ENCODE results near the gene RCBTB2.

Gene RCBTB2

DNA sequence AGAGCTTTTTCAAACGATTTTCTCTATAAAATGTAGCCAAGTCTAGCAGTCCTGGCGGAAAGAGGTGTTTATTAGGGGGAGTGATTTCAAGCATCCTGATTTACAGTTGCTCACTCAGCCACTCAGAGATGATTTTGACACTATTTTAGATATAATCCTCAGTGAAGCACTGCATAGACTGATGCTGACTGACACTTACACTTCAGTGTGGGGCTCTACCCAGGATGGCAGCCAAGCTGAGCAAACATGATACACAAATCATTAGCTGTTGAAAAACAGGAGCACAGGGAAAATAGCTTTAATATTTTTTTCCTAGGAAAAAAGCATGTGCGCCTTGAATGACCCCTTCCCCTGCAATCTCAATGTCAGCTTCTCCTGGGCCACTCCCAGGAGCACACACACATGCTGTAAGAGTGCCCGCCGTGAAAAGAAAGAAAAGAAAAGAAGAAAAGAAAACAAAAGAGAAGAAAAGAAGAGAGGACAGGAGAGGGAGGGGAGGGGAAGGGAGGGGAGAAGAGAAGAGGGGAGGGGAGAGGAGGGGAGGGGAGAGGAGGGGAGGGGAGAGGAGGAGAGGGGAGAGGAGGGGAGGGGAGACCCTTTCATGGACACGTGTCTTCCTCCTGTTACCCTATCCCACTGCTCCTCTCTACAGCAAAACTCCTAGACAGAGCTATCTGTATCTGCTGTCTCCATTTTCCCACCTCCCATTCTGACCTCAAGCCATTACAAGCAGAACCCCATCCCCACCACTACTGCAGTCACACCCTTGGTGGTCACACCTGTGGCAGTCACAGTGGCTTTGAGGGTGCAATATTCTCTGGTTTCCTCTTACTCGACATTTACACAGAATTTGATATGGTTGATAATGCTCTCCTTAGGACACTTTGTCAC lies 36.4 kb downstream of the RCBTB2 start:
- ChIA-PET POLR2A (no interaction called here), CTCF (interaction anchor here (0.9 to 2.0 kb wide), 2 partner anchors 9 to 21 kb away, joined by 3 to 8 read pairs; no protein-coding TSS in a partner anchor)
- H3K36me3 ChIP-seq (ENCODE audit: control insufficient read depth in 4 of 4, insufficient read depth in 4 of 4, low read length in 3 of 4) = no peaks in the 10 kb centered on the region
- no peak overlapping the region for H3K4me3 ChIP-seq (ENCODE audit: control insufficient read depth in 1 of 7, extremely low read depth in 1 of 7, insufficient read depth in 4 of 7, low read depth in 2 of 7, low read length in 6 of 7)
- H3K27me3 ChIP-seq (replicated peaks in 2 of 5; ENCODE audit: control insufficient read depth in 4 of 5, insufficient read depth in 5 of 5, low read length in 4 of 5) = peaks cover 0 to 4% (median 0%) of the 10 kb centered on the region in 5 experiments
- peaks cover 26 to 91% (median 44%) of the 10 kb centered on the region in 4 experiments for H3K4me1 ChIP-seq (ENCODE audit: control extremely low read depth in 1 of 4, control insufficient read depth in 4 of 4, insufficient read depth in 4 of 4, low read length in 3 of 4)
- no peak overlapping the region for H3K27ac ChIP-seq (ENCODE audit: insufficient read depth in 1 of 2, low read depth in 1 of 2, low read length in 2 of 2, poor library complexity in 1 of 2, severe bottlenecking in 2 of 2)
- peak in 2 of 3 donors; percentile 29 to 45 for DNase-seq
- 94% methylated on average over 2 of the region's 7 CpGs for WGBS (ENCODE audit: insufficient coverage)
- H3K9me3 ChIP-seq (ENCODE audit: control extremely low read depth in 1 of 5, control insufficient read depth in 4 of 5, insufficient read depth in 2 of 5, low read depth in 1 of 5, low read length in 4 of 5) = no peaks in the 10 kb centered on the region

GRCh38 chr13:48494874-48495273 lies 38.0 kb downstream of the RCBTB2 start:
- peaks cover 0 to 4% (median 0%) of the 10 kb centered on the region in 5 experiments for H3K27me3 ChIP-seq (replicated peaks in 2 of 5; ENCODE audit: control insufficient read depth in 4 of 5, insufficient read depth in 5 of 5, low read length in 4 of 5)
- H3K27ac ChIP-seq (ENCODE audit: insufficient read depth in 1 of 2, low read depth in 1 of 2, low read length in 2 of 2, poor library complexity in 1 of 2, severe bottlenecking in 2 of 2) = peak overlapping the region in 1 of 2 experiments; percentile 15
- H3K4me3 ChIP-seq (ENCODE audit: control insufficient read depth in 1 of 7, extremely low read depth in 1 of 7, insufficient read depth in 4 of 7, low read depth in 2 of 7, low read length in 6 of 7) = peak overlapping the region in 1 of 7 experiments; percentile 19
- CTCF ChIA-PET = interaction anchor here (0.6 to 1.9 kb wide), 2 partner anchors 9 to 18 kb away, joined by 3 to 4 read pairs; no protein-coding TSS in a partner anchor
- H3K4me1 ChIP-seq (ENCODE audit: control extremely low read depth in 1 of 4, control insufficient read depth in 4 of 4, insufficient read depth in 4 of 4, low read length in 3 of 4) = peaks cover 27 to 92% (median 40%) of the 10 kb centered on the region in 4 experiments
- no peaks in the 10 kb centered on the region for H3K36me3 ChIP-seq (ENCODE audit: control insufficient read depth in 4 of 4, insufficient read depth in 4 of 4, low read length in 3 of 4)
- POLR2A ChIA-PET = interaction anchor here (1.0 kb wide), 1 partner anchor 11 kb away, joined by 3 read pairs; no protein-coding TSS in a partner anchor
- H3K9me3 ChIP-seq (ENCODE audit: control extremely low read depth in 1 of 5, control insufficient read depth in 4 of 5, insufficient read depth in 2 of 5, low read depth in 1 of 5, low read length in 4 of 5) = no peaks in the 10 kb centered on the region
- no CpG with 5 or more reads among the region's 1 CpG for WGBS (ENCODE audit: insufficient coverage)
- DNase-seq = peak; percentile 19 to 72 (median 58)

GRCh38 chr13:48493851-48494250 lies 39.0 kb downstream of the RCBTB2 start:
- Histone ChIP-seq H3K36me3 (ENCODE audit: control insufficient read depth in 4 of 4, insufficient read depth in 4 of 4, low read length in 3 of 4) (peaks cover 0 to 2% (median 0%) of the 10 kb centered on the region in 4 experiments), H3K9me3 (ENCODE audit: control extremely low read depth in 1 of 5, control insufficient read depth in 4 of 5, insufficient read depth in 2 of 5, low read depth in 1 of 5, low read length in 4 of 5) (no peaks in the 10 kb centered on the region), H3K27ac (ENCODE audit: insufficient read depth in 1 of 2, low read depth in 1 of 2, low read length in 2 of 2, poor library complexity in 1 of 2, severe bottlenecking in 2 of 2) (no peak overlapping the region), H3K4me1 (ENCODE audit: control extremely low read depth in 1 of 4, control insufficient read depth in 4 of 4, insufficient read depth in 4 of 4, low read length in 3 of 4) (peaks cover 27 to 92% (median 38%) of the 10 kb centered on the region in 4 experiments), H3K4me3 (ENCODE audit: control insufficient read depth in 1 of 7, extremely low read depth in 1 of 7, insufficient read depth in 4 of 7, low read depth in 2 of 7, low read length in 6 of 7) (no peak overlapping the region), H3K27me3 (replicated peaks in 2 of 5; ENCODE audit: control insufficient read depth in 4 of 5, insufficient read depth in 5 of 5, low read length in 4 of 5) (peaks cover 0 to 4% (median 0%) of the 10 kb centered on the region in 5 experiments)
- WGBS (ENCODE audit: insufficient coverage) = 100% methylated on average over 2 of the region's 2 CpGs
- ChIA-PET POLR2A (no interaction called here), CTCF (interaction anchor here (0.6 to 1.9 kb wide), 3 partner anchors 17 to 88 kb away, joined by 3 to 4 read pairs (median 4); no protein-coding TSS in a partner anchor)
- DNase-seq = no peak

DNA sequence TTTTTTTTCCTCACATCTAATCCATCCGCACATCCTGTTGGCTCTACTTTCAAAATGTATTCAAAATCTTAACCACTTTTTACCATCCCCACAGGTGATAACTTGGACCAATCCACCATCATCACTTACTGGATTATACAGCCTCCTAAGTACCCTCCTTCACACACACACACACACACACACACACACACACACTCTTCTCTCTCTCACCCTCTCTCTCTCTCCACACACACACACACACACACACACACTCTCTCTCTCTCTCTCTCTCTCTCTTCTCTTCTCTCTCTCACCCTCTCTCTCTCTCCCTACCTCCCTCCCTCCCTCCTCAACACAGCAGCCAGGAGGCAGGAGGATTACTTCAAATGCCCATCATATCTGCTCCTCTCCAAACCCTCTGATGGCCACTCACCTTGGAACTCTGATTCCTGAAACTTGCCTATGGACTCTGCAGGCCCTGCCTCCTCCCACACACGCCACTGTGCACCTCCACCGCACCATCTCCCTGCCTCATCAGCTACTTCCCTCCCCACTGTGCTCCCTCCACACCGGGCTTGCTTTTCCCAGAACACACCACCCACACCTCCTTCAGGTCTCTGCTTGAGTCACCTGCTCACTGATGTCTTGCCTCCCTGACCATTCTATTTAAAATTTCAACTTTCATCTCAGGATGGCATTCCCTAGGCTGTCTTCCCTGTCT lies 39.7 kb downstream of the RCBTB2 start:
- peak in 2 of 3 donors; percentile 44 to 69 for DNase-seq
- Histone ChIP-seq H3K4me1 (ENCODE audit: control extremely low read depth in 1 of 4, control insufficient read depth in 4 of 4, insufficient read depth in 4 of 4, low read length in 3 of 4) (peaks cover 27 to 91% (median 38%) of the 10 kb centered on the region in 4 experiments), H3K27ac (ENCODE audit: insufficient read depth in 1 of 2, low read depth in 1 of 2, low read length in 2 of 2, poor library complexity in 1 of 2, severe bottlenecking in 2 of 2) (no peak overlapping the region), H3K4me3 (ENCODE audit: control insufficient read depth in 1 of 7, extremely low read depth in 1 of 7, insufficient read depth in 4 of 7, low read depth in 2 of 7, low read length in 6 of 7) (peak overlapping the region in 2 of 7 experiments; percentile 27 to 51), H3K27me3 (replicated peaks in 2 of 5; ENCODE audit: control insufficient read depth in 4 of 5, insufficient read depth in 5 of 5, low read length in 4 of 5) (peaks cover 0 to 4% (median 0%) of the 10 kb centered on the region in 5 experiments), H3K9me3 (ENCODE audit: control extremely low read depth in 1 of 5, control insufficient read depth in 4 of 5, insufficient read depth in 2 of 5, low read depth in 1 of 5, low read length in 4 of 5) (no peaks in the 10 kb centered on the region), H3K36me3 (ENCODE audit: control insufficient read depth in 4 of 4, insufficient read depth in 4 of 4, low read length in 3 of 4) (peaks cover 0 to 5% (median under 1%) of the 10 kb centered on the region in 4 experiments)
- WGBS (ENCODE audit: insufficient coverage) = 90% methylated on average over 4 of the region's 4 CpGs
- CTCF ChIA-PET = interaction anchor here (0.6 to 1.1 kb wide), 2 partner anchors 49 to 88 kb away, joined by 3 to 4 read pairs; no protein-coding TSS in a partner anchor
- POLR2A ChIA-PET = interaction anchor here (1.7 kb wide), 1 partner anchor 12 kb away, joined by 5 read pairs; no protein-coding TSS in a partner anchor

- Histone ChIP-seq H3K4me3 (ENCODE audit: control insufficient read depth in 1 of 7, extremely low read depth in 1 of 7, insufficient read depth in 4 of 7, low read depth in 2 of 7, low read length in 6 of 7) (peak overlapping the region in 5 of 7 experiments; percentile 19 to 73 (median 43)), H3K9me3 (ENCODE audit: control extremely low read depth in 1 of 5, control insufficient read depth in 4 of 5, insufficient read depth in 2 of 5, low read depth in 1 of 5, low read length in 4 of 5) (peaks cover 0 to 2% (median 0%) of the 10 kb centered on the region in 5 experiments), H3K36me3 (ENCODE audit: control insufficient read depth in 4 of 4, insufficient read depth in 4 of 4, low read length in 3 of 4) (peaks cover 0 to 7% (median under 1%) of the 10 kb centered on the region in 4 experiments), H3K4me1 (ENCODE audit: control extremely low read depth in 1 of 4, control insufficient read depth in 4 of 4, insufficient read depth in 4 of 4, low read length in 3 of 4) (peaks cover 27 to 86% (median 38%) of the 10 kb centered on the region in 4 experiments), H3K27ac (ENCODE audit: insufficient read depth in 1 of 2, low read depth in 1 of 2, low read length in 2 of 2, poor library complexity in 1 of 2, severe bottlenecking in 2 of 2) (peak overlapping the region; percentile 48 to 61), H3K27me3 (replicated peaks in 2 of 5; ENCODE audit: control insufficient read depth in 4 of 5, insufficient read depth in 5 of 5, low read length in 4 of 5) (no peaks in the 10 kb centered on the region)
- 0% methylated on average over 16 of the region's 16 CpGs for WGBS (ENCODE audit: insufficient coverage)
- CTCF ChIA-PET = interaction anchor here (0.9 to 1.3 kb wide), 3 partner anchors 14 to 88 kb away, joined by 3 to 4 read pairs (median 4); no protein-coding TSS in a partner anchor
- peak; percentile 91 to 98 (median 97) for DNase-seq
- POLR2A ChIA-PET = interaction anchor here (1.7 kb wide), 1 partner anchor 13 kb away, joined by 5 read pairs; no protein-coding TSS in a partner anchor
Measured at GRCh38 chr13:48492470-48493065, 40.3 kb downstream of the RCBTB2 start.

DNA sequence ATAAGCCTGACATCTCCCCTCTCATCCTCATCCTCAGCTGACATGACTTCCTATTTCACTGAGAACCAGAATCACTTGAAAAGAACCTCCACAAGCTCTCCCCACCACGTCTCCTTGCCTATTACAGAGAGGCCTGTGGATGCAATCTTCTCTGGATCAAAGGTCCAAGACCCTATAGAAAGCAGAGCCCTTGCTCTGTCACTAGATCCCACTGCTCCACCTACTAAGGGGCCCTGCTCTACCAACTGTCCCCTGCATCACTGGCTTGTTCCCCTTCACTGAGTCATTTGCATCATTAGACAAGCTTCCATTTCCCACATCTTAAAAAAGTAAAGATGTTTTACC lies 40.8 kb downstream of the RCBTB2 start:
- H3K27me3 ChIP-seq (replicated peaks in 2 of 5; ENCODE audit: control insufficient read depth in 4 of 5, insufficient read depth in 5 of 5, low read length in 4 of 5) = no peaks in the 10 kb centered on the region
- ChIA-PET POLR2A (interaction anchor here (1.7 kb wide), 1 partner anchor 13 kb away, joined by 5 read pairs; no protein-coding TSS in a partner anchor), CTCF (interaction anchor here (0.9 to 1.3 kb wide), 3 partner anchors 13 to 88 kb away, joined by 3 to 4 read pairs (median 4); no protein-coding TSS in a partner anchor)
- H3K27ac ChIP-seq (ENCODE audit: insufficient read depth in 1 of 2, low read depth in 1 of 2, low read length in 2 of 2, poor library complexity in 1 of 2, severe bottlenecking in 2 of 2) = peak overlapping the region; percentile 48 to 61
- peaks cover 27 to 83% (median 38%) of the 10 kb centered on the region in 4 experiments for H3K4me1 ChIP-seq (ENCODE audit: control extremely low read depth in 1 of 4, control insufficient read depth in 4 of 4, insufficient read depth in 4 of 4, low read length in 3 of 4)
- DNase-seq = no peak
- peaks cover 0 to 7% (median under 1%) of the 10 kb centered on the region in 4 experiments for H3K36me3 ChIP-seq (ENCODE audit: control insufficient read depth in 4 of 4, insufficient read depth in 4 of 4, low read length in 3 of 4)
- WGBS (ENCODE audit: insufficient coverage) = 44% methylated on average over 1 of the region's 1 CpG
- peak overlapping the region in 4 of 7 experiments; percentile 43 to 73 (median 47) for H3K4me3 ChIP-seq (ENCODE audit: control insufficient read depth in 1 of 7, extremely low read depth in 1 of 7, insufficient read depth in 4 of 7, low read depth in 2 of 7, low read length in 6 of 7)
- H3K9me3 ChIP-seq (ENCODE audit: control extremely low read depth in 1 of 5, control insufficient read depth in 4 of 5, insufficient read depth in 2 of 5, low read depth in 1 of 5, low read length in 4 of 5) = peaks cover 0 to 5% (median 0%) of the 10 kb centered on the region in 5 experiments

Measured in common myeloid progenitor, CD34-positive (primary cell).